COLO668 (cell line): ENCODE measurements around the gene PTPRO.
"Not testable (repeated sequence)": the region's sequence is repeated elsewhere in the genome, so short reads cannot be mapped to it uniquely, and the experiment has no call there.

Source experiments
- DNase-seq: peaks from one replicate; lab custom pipeline; 2025; ENCODE audit not compliant: unreplicated experiment; lab: John Stamatoyannopoulos, UW

Gene PTPRO

DNA sequence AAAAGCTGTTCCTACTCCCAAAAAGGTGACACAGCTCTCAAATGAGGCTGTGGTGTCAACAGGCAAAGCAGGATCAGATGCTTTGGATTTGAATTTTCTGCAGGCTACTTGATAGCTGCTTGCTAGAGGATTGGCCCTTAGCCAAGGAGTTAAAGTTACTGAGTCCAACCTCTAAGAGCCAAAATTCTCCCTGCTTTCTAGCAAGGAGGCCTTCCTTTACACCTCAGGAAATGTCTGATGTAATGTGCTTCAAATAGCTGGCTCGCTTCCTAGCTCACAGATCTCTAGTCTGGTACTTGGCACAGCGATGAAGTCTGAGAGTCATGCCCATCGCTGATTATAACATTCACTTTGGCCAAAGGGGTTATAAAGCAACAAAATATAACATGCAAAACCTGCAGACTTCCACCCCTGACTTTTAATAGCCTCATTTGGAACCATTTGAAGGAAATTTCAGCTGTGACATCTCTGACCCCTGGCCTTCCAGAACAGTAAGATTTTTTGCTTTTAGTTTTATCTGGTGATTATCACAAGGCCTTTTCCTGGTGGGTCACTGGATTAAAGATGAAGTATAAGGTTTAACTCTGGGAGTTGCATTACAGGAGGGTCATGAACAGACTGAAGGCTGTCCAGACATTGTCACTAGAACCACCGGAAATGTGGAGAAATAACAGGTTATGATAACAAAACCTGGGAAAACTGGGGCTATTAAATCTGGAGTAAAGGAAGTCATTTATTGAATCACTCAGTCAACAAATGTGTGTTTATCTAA lies 277.1 kb downstream of the PTPRO start:
- no peak for DNase-seq

DNA sequence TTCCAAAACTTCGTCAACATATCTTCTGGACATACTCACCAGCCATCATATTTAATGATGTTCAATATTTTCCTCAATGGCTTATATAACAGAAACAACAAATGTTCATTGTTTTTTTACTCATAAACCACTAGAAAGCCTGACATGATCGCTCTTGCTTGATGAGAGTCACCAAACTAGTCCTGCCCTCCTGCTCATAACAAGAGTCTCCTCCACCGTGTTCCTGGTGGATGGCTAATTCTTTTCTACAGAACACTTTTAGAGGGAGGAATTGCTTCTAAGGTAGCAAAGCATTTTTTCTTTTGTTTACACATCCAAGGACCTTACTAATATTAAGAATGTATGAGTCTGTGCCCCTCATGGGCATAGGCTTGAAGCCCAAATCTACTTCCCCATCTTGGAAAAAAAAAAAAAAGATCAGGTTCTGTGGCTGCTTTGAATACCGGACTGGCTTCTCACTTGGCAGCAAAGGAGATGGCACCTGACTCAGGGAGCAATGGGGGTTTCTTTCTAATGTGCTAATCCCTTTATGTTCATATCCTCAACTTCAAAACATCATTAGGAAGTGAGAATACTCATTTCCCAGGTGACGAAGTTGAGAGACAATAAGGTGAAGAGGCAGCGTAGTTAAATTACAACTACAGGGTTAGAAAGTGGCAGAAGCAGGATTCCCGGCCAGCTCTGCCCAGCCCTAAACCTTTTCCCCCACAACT lies 278.1 kb downstream of the PTPRO start:
- DNase-seq = no peak

GRCh38 chr12:15601210-15601800 lies 279.0 kb downstream of the PTPRO start:
- no peak for DNase-seq

DNA sequence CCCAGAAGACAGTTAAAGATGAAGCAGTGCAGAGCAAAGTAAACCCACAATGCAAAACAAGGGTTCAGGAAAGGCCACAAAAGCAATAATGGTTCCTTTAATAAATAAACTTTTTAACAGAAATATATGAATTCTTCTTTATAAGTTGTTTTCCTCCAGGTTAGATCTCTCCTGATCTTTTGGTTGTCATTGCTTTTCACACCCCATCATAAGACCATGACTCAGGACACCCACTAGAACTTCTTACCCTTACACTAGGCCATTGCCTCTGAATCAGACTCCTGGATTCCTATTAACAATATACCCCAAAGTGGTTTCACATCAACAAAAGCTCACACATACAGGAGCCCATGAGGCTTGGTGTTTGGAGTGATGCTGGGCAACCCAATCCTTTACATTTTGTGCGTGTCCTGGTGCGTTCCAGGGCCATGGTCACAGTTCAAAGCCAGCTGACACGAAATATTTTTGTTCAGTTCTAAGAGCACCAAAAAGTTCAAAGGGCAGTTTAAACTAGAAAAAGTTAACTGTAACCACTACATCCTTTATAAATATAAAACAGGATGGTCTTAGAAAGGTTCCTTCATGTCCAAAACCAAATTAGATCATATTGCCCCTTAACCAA lies 279.9 kb downstream of the PTPRO start:
- no peak for DNase-seq

GRCh38 chr12:15603474-15604085 lies 281.3 kb downstream of the PTPRO start:
- no peak for DNase-seq

DNA sequence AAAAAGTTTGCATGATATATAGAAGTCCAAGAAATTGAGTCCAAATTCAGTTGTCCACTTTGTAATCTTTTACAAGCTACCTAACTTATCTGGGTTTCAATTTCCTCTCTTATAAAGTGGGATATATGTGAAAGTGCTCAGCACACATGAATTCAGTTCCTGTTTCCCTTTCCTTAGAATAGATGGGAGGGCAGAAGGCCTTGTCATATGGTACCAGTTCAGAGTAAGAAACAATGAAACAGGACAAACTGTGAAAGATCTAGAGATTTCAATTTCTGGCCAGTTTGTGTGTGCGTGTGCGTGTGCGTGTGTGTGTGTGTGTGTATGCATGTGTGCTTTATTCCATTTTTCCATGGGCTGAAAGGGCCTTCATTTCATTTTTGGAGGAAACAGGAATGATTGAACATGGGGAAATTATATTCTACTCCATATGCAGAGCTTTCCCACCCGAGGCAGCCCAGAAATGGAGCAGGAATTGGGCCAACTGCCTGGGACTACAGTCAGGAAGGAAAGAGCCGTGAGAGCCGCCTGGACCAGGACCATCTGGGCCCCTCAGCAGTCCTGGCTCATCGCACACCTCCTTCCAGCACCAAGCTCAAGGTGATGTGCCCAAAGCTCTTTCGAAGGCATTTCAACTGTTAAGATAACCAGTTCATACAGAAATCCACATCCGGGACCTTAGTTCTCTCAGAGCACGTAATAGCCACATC lies 283.7 kb downstream of the PTPRO start:
- no peak for DNase-seq

GRCh38 chr12:15608406-15608805 lies 286.1 kb downstream of the PTPRO start:
- DNase-seq = no peak

- no peak for DNase-seq
These were observed 286.6 kb downstream of the PTPRO start for GRCh38 chr12:15608941-15609340.

DNA sequence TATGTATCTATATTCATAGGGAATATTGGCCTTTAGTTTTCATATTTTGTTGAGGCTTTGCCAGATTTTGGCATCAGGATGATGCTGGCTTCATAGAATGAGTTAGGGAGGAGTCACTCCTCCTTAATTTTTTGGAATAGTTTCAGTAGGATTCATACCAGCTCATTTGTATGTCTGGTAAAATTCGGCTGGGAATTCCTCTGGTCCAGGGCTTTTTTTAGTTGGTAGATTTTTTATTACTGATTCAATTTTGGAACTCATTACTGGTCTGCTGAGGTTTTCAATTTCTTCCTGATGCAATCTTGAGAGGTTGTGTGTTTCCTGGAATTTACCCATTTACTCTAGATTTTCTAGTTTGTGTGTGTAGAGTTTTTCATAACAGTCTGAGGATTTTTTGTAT lies 291.7 kb downstream of the PTPRO start:
- DNase-seq = no peak

GRCh38 chr12:15616495-15616894 lies 294.2 kb downstream of the PTPRO start:
- not testable (repeated sequence) for DNase-seq

GRCh38 chr12:15620741-15621539 lies 298.6 kb downstream of the PTPRO start:
- DNase-seq = no peak

- DNase-seq = no peak
These were observed 302.8 kb downstream of the PTPRO start for GRCh38 chr12:15625075-15625474.

DNA sequence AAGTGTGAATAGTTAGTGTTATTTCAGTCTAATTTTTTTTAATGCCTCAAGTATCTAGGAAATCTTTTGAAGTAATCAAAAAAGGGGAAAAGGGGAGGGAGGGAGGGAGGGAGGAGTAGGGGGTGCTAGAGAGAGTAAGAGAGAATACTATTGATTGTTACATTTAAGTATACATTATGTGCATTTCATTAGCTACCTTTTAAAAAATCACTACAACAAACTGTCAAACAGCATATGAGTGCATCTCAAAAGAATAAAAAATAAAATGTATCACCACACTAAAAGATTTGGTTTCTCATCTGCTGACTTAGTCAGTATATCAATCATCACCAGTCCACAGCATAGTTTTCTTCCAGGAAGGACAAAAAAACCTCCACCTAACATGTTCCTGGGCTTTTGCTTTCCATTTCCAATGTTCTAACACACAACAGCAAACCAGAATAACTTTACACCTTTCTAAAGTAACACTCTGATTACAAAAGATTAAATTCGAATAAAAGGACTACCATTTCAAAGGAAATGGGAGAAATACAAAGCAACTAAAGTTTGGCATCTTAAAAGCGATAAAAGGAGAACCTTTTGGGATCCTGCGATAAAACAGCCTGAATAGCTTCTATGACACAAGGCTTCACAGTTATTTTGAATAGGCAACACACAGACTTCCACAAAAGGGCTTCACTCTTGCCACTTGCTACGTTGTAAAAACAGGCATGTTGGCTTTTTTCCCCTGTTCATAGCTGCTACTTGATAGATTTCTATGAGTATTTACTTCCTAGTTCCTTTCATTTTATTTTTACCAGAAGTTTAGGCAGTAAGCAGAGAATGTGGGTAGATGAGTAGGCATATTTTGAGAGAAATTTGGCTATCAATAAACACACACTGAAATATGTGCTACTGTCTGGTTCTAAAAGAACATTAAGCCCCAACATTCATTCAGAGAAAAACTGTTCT lies 306.0 kb downstream of the PTPRO start:
- DNase-seq = no peak

DNA sequence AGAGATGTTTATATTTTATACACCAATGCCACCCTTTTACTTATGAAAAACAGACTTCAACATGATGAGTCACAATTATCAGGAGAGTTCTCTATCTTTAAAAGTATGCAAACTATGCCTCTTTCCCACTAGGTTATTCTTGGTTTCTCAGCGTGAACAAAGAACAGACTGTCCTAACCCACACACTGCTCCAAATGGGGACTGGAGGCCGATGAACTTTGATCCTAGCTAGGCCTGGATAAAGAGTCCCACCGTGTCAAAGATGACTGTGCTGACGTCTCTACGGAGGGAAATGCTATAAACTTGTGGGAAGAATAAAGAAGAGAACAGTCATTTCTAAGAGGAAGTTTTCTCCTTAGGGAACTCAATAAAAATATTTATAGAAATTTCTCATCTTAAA lies 306.8 kb downstream of the PTPRO start:
- no peak for DNase-seq

DNA sequence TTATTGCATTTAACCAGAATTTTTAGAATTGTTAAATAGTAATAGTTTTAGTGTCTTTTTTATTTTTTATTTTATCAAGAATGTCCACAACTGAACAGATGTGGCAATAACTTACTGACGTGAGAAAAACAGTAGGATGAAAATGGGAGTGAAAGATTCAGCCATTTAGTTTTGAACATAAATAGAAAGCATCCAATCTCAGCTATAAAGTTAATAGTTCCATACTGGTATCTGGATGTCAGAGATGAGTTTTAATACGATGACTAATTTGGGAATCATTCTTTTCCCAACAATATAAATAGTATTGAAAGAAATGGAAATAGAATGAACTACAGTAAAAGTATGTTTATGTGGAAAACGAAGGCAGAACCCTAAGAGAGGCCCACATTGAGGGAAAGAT lies 307.5 kb downstream of the PTPRO start:
- DNase-seq = no peak

DNA sequence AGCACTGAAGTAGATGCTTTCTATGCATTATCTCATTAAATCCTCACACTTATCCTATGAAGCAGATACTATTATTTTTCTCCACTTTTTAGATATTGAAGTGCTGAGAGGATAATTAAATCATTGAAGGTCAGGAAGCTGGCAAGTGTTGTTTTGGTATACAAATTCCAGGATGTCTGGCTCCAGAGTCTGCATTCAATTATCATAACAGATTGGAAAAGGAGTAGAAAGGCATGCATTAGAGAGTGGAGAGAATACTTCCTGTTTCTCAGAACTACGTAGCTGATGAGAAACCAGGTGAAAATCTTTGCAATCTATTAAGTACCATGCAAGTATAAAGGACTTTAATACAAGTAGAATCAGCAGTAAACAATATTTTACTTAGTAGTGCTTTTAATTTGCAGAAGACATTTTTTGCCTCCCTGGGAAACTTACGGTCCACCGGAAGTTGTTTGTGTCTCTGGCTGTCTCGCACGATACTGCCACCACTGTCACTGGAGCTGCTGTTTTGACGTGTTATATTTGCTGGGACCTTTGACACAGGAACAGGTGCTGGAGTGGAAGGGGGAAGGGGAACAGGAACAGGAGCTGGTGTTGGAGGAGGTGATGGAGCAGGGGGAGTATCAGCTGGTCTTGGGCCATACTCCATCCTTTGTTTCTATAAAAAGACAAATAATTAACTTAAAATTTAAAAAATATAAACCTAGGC lies 308.9 kb downstream of the PTPRO start:
- DNase-seq = no peak

DNA sequence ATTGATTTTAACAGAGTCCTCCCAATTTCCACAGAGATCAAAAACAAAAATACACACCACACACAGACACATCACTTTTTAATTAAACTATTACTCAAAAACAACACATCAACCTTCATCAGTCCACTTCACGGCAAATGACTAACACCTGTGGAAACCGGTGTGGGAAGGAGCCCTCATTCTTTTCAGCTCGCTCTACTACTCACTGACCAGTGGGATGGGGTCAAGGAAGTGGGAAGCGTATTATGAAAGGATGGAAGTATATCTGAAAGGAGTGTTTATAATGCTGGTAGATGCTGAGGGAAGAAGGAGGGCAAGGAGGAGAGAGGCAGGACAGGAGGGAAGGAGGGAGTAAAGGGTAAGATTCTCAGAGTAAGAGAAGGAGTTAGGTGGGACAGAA lies 310.4 kb downstream of the PTPRO start:
- DNase-seq = no peak

GRCh38 chr12:15633201-15633600 lies 310.9 kb downstream of the PTPRO start:
- DNase-seq = no peak
